Hindlimb muscle (tissue), 1 donor: Measurements from ENCODE around the gene IFNLR1. TPM values are rescaled to one million over a fixed set of nuclear protein-coding genes. Genes with fewer than 3 reads are reported as not detected.

ENCODE experiments used
- DNase-seq: peaks from one replicate; pipeline ENCODE4 v3.0.0-alpha.2; 2013
- polyA plus RNA-seq: library from polyadenylated mRNA; unstranded; fragments of 120-200 nt; gene quantifications from one replicate; pipeline ENCODE4 v1.2.1, GENCODE V29; 2013; ENCODE audit not compliant: insufficient read length

IFNLR1 gene
- polyA plus RNA-seq, 1 donor = 0.12 TPM

- no peak for DNase-seq
Observed at GRCh38 chr1:24175033-24175755, 11.9 kb downstream of the IFNLR1 start.

GRCh38 chr1:24173638-24174575 is 13.2 kb downstream of the IFNLR1 start:
- no peak for DNase-seq

GRCh38 chr1:24172598-24172997 is 14.5 kb downstream of the IFNLR1 start:
- DNase-seq = no peak

GRCh38 chr1:24169286-24169685 is 17.8 kb downstream of the IFNLR1 start:
- no peak for DNase-seq

GRCh38 chr1:24168245-24168644 is 18.8 kb downstream of the IFNLR1 start:
- no peak for DNase-seq

GRCh38 chr1:24167008-24167407 is 20.1 kb downstream of the IFNLR1 start:
- DNase-seq = no peak

- DNase-seq = no peak
Observed at GRCh38 chr1:24165500-24165899, 21.6 kb downstream of the IFNLR1 start.

- DNase-seq = no peak
Observed at GRCh38 chr1:24164004-24164403, 23.1 kb downstream of the IFNLR1 start.

- DNase-seq = no peak
Observed at GRCh38 chr1:24162201-24162600, 24.9 kb downstream of the IFNLR1 start.

GRCh38 chr1:24161270-24161669 is 25.8 kb downstream of the IFNLR1 start:
- DNase-seq = no peak

GRCh38 chr1:24159366-24159765 is 27.7 kb downstream of the IFNLR1 start:
- DNase-seq = no peak

GRCh38 chr1:24157918-24158481 is 29.1 kb downstream of the IFNLR1 start:
- no peak for DNase-seq

- no peak for DNase-seq
Observed at GRCh38 chr1:24156542-24157260, 30.4 kb downstream of the IFNLR1 start.

- no peak for DNase-seq
Observed at GRCh38 chr1:24155011-24155782, 31.9 kb downstream of the IFNLR1 start.

GRCh38 chr1:24154215-24154614 is 32.9 kb downstream of the IFNLR1 start:
- DNase-seq = no peak

GRCh38 chr1:24152631-24153494 is 34.2 kb downstream of the IFNLR1 start:
- DNase-seq = no peak

GRCh38 chr1:24151175-24151533 is 35.9 kb downstream of the IFNLR1 start:
- no peak for DNase-seq

GRCh38 chr1:24150234-24151174 is 36.6 kb downstream of the IFNLR1 start:
- DNase-seq = peak; percentile 82

GRCh38 chr1:24149866-24150233 is 37.2 kb downstream of the IFNLR1 start:
- DNase-seq = no peak

GRCh38 chr1:24147816-24148215 is 39.3 kb downstream of the IFNLR1 start:
- no peak for DNase-seq
